Thyroid gland (tissue), 4 donors: Measurements from ENCODE around the gene RARB.

Experiments used
- POLR2A ChIP-seq, 2 donors: fragments of 450-650 bp; IDR thresholded peaks; one replicate each; pipeline ENCODE4 v1.6.1; 2017; ENCODE audit warnings: antibody characterized with exemption in 2 of 2, mild to moderate bottlenecking in 2 of 2, moderate library complexity in 1 of 2
- TF ChIP-seq, protein P1 (sequence below), 6 experiments: fragments of 200-600 bp in 3 of 6; fragments of 450-650 bp in 3 of 6; sonication (generic) in 3 of 6; IDR thresholded peaks; one replicate each; pipeline ENCODE4 v1.5.1; 2016 to 2019; ENCODE audit warnings: antibody characterized with exemption in 6 of 6, mild to moderate bottlenecking in 2 of 6, inconsistent platforms in 1 of 6, moderate library complexity in 1 of 6

- TF ChIP-seq, protein P1, sequence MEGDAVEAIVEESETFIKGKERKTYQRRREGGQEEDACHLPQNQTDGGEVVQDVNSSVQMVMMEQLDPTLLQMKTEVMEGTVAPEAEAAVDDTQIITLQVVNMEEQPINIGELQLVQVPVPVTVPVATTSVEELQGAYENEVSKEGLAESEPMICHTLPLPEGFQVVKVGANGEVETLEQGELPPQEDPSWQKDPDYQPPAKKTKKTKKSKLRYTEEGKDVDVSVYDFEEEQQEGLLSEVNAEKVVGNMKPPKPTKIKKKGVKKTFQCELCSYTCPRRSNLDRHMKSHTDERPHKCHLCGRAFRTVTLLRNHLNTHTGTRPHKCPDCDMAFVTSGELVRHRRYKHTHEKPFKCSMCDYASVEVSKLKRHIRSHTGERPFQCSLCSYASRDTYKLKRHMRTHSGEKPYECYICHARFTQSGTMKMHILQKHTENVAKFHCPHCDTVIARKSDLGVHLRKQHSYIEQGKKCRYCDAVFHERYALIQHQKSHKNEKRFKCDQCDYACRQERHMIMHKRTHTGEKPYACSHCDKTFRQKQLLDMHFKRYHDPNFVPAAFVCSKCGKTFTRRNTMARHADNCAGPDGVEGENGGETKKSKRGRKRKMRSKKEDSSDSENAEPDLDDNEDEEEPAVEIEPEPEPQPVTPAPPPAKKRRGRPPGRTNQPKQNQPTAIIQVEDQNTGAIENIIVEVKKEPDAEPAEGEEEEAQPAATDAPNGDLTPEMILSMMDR (IDR thresholded peaks at IDR 0.05), result no peak
- TF ChIP-seq POLR2A (IDR thresholded peaks at IDR 0.05), result no peak
Measured at GRCh38 chr3:25621087-25621486, 193.0 kb downstream of the RARB start.
